Activated CD4-positive, alpha-beta T cell treated with anti-CD3 and anti-CD28 coated beads, Interleukin-2, amount 10 ng/mL, durations not matched to agents 7 days and 5 days (primary cell): ENCODE results near the gene AJAP1. TPM values are rescaled to one million over a fixed set of nuclear protein-coding genes. Genes with fewer than 3 reads are reported as not detected.

Experiments used
- CTCF ChIA-PET: fragments of 350-600 bp; sonication (Branson Sonifier 250); formaldehyde crosslinking; loops from one replicate; lab custom pipeline; 2021; ENCODE audit warnings: antibody characterized with exemption; lab: Charles Lee
- POLR2A ChIA-PET: fragments of 350-600 bp; sonication (Branson Sonifier 250); formaldehyde crosslinking; loops from one replicate; lab custom pipeline; 2021; ENCODE audit warnings: antibody characterized with exemption; lab: Charles Lee
- DNase-seq: peaks from one replicate; pipeline ENCODE4 v3.0.0-alpha.2; 2020
- H3K27ac Mint-ChIP-seq: one replicate; pipeline ENCODE4 v1.8.0; 2021; ENCODE audit warnings: mild to moderate bottlenecking, moderate library complexity, mixed read lengths
- H3K27me3 Mint-ChIP-seq: one replicate; pipeline ENCODE4 v1.8.0; 2021; ENCODE audit warnings: mixed read lengths
- H3K36me3 Mint-ChIP-seq: one replicate; pipeline ENCODE4 v1.8.0; 2021; ENCODE audit warnings: low read depth, mixed read lengths
- H3K4me1 Mint-ChIP-seq: one replicate; pipeline ENCODE4 v1.8.0; 2021; ENCODE audit warnings: mixed read lengths
- H3K4me3 Mint-ChIP-seq: one replicate; pipeline ENCODE4 v1.8.0; 2021; ENCODE audit warnings: mild to moderate bottlenecking, moderate library complexity, mixed read lengths
- H3K9me3 Mint-ChIP-seq: one replicate; pipeline ENCODE4 v1.8.0; 2021; ENCODE audit warnings: mixed read lengths
- total RNA-seq, 2 experiments: library from RNA; stranded (reverse); gene quantifications; one replicate each; pipeline ENCODE4 v1.2.3, GENCODE V29; 2021

Gene AJAP1
- total RNA-seq, 2 experiments from 2014 or later = not detected

DNA sequence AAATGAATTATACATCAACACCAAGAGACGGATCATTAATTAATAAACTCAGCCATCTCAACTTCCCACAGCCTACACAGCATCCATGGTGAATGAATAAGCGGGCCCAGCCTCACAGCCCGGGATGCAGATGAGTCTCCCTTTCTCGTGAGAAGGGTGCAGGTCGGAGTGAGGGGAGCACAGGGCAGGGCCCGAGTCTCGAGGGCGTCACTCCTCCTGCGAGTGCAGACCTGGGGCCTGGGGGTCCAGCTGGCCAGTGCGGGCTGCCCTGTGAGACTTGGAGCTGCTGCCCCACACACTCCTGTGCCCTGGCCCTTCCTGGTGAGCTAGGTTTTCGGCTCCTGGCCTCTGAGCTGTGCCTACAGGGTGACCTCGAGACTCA, 74.7 kb downstream of the AJAP1 start:
- CTCF ChIA-PET = no interaction called here
- POLR2A ChIA-PET = no interaction called here
- Mint-ChIP-seq H3K4me1 (no peaks in the 10 kb centered on the region), H3K9me3 (no peaks in the 10 kb centered on the region), H3K27me3 (no peaks in the 10 kb centered on the region), H3K27ac (no peak overlapping the region), H3K36me3 (no peaks in the 10 kb centered on the region), H3K4me3 (no peak overlapping the region)
- no peak for DNase-seq

- H3K36me3 Mint-ChIP-seq = no peaks in the 10 kb centered on the region
- DNase-seq = no peak
- ChIA-PET POLR2A (no interaction called here), CTCF (no interaction called here)
- H3K9me3 Mint-ChIP-seq = no peaks in the 10 kb centered on the region
- H3K27me3 Mint-ChIP-seq = no peaks in the 10 kb centered on the region
- H3K4me1 Mint-ChIP-seq = no peaks in the 10 kb centered on the region
- H3K4me3 Mint-ChIP-seq = no peak overlapping the region
- H3K27ac Mint-ChIP-seq = no peak overlapping the region
Measured at GRCh38 chr1:4730078-4730477, 75.7 kb downstream of the AJAP1 start.

- no peak for DNase-seq
- no peak overlapping the region for H3K27ac Mint-ChIP-seq
- ChIA-PET POLR2A (no interaction called here), CTCF (no interaction called here)
- H3K4me1 Mint-ChIP-seq = no peaks in the 10 kb centered on the region
- H3K9me3 Mint-ChIP-seq = no peaks in the 10 kb centered on the region
- no peaks in the 10 kb centered on the region for H3K36me3 Mint-ChIP-seq
- no peak overlapping the region for H3K4me3 Mint-ChIP-seq
- H3K27me3 Mint-ChIP-seq = no peaks in the 10 kb centered on the region
Measured at GRCh38 chr1:4733446-4734177, 79.2 kb downstream of the AJAP1 start.

GRCh38 chr1:4734219-4734618, 79.8 kb downstream of the AJAP1 start:
- Mint-ChIP-seq H3K4me1 (no peaks in the 10 kb centered on the region), H3K36me3 (no peaks in the 10 kb centered on the region), H3K9me3 (no peaks in the 10 kb centered on the region), H3K27ac (no peak overlapping the region), H3K27me3 (no peaks in the 10 kb centered on the region), H3K4me3 (no peak overlapping the region)
- no peak for DNase-seq
- POLR2A ChIA-PET = no interaction called here
- CTCF ChIA-PET = no interaction called here

DNA sequence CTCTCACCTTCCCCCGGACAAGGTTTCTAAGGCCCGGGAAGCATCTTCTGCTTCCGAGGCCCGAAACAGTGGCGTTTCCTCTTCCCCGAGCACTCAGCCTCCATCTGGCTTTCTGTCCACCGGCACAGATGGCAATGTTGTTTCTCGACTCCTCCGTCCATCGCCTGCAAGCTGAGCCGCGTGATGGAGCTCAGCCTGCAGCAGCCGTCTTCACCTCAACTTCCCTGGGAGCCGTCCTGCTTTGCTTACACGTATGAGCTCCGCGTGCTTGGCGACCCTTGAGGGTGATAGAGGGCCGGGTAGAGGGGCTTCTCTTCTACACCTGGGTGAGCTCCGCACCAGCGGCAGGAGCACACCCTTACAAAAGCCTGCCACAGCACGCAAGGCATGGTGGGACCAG, 80.4 kb downstream of the AJAP1 start:
- no peaks in the 10 kb centered on the region for H3K27me3 Mint-ChIP-seq

DNA sequence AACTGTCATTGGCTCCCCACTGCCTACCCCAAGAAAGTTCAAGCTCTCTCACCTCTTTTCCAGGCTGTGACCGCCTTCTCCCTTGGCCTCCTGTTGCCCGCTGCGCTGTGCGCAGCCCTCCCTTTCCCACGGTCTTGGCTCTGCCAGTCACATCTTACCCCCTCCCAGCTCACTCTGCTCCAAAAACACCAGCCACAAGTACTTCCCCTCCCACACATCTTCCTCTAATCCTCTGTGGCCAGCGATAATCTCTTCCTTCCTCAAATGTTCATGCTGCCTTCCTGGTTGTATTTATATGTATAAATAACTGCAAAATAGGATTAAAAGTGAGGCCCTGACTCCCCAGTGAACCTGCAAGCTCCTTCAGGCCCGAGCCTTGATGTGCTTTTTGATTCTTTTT, 81.8 kb downstream of the AJAP1 start:
- ChIA-PET CTCF (no interaction called here), POLR2A (no interaction called here)
- H3K27ac Mint-ChIP-seq = no peak overlapping the region

More for the DNA sequence above, 80.4 kb downstream of the AJAP1 start:
- no peaks in the 10 kb centered on the region for H3K9me3 Mint-ChIP-seq
- H3K4me3 Mint-ChIP-seq = no peak overlapping the region
- ChIA-PET POLR2A (no interaction called here), CTCF (no interaction called here)
- H3K27ac Mint-ChIP-seq = no peak overlapping the region
- H3K4me1 Mint-ChIP-seq = no peaks in the 10 kb centered on the region
- no peak for DNase-seq
- no peaks in the 10 kb centered on the region for H3K36me3 Mint-ChIP-seq

GRCh38 chr1:4741876-4742423, 87.5 kb downstream of the AJAP1 start:
- CTCF ChIA-PET = no interaction called here
- no peaks in the 10 kb centered on the region for H3K4me1 Mint-ChIP-seq
- no peaks in the 10 kb centered on the region for H3K36me3 Mint-ChIP-seq

More for the DNA sequence above, 81.8 kb downstream of the AJAP1 start:
- DNase-seq = no peak
- Mint-ChIP-seq H3K36me3 (no peaks in the 10 kb centered on the region), H3K9me3 (no peaks in the 10 kb centered on the region), H3K4me3 (no peak overlapping the region), H3K4me1 (no peaks in the 10 kb centered on the region), H3K27me3 (no peaks in the 10 kb centered on the region)

DNA sequence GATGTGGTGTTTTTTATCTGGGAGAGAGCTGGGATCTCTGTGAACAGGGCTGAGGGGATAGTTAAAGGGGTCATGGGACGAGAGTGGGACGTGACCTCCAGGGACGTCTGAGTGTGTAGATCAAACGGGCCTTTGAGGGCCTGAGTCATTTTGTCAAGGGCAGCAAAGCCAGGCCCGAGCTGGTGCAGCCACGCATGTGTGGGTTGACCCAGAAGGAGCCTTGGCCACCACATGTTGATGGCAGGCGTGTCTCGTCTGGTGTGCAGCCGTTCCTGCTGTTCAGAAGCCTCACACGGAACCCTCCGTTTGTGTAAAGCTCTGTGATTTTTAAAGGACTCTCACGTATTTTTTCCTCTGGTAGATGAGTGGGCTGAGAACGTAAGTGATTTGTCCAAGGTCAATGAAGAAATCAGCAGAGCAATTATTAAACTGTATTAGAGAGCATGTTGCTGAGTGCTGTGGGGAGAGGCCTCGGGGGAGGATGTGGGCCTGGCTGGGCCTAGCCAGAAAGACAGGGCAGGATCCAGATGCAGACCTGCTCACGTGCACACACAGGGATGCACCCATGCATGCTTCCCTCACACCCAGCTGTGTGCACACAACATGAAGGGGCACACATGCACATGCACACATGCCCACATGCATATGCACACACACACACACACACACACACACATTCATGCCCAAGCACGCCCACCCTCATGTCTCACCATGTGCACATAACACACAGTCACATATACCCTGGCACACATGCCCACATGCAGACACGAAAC, 89.8 kb downstream of the AJAP1 start:
- CTCF ChIA-PET = no interaction called here
- Mint-ChIP-seq H3K27ac (no peak overlapping the region), H3K4me1 (no peaks in the 10 kb centered on the region), H3K27me3 (no peaks in the 10 kb centered on the region), H3K36me3 (no peaks in the 10 kb centered on the region), H3K9me3 (no peaks in the 10 kb centered on the region), H3K4me3 (no peak overlapping the region)
- DNase-seq = no peak
- POLR2A ChIA-PET = no interaction called here

More at GRCh38 chr1:4741876-4742423, 87.5 kb downstream of the AJAP1 start:
- DNase-seq = no peak
- H3K4me3 Mint-ChIP-seq = no peak overlapping the region
- POLR2A ChIA-PET = no interaction called here
- no peaks in the 10 kb centered on the region for H3K27me3 Mint-ChIP-seq
- H3K27ac Mint-ChIP-seq = no peak overlapping the region
- no peaks in the 10 kb centered on the region for H3K9me3 Mint-ChIP-seq

- no peak for DNase-seq
- Mint-ChIP-seq H3K4me3 (no peak overlapping the region), H3K4me1 (no peaks in the 10 kb centered on the region), H3K36me3 (no peaks in the 10 kb centered on the region), H3K27me3 (no peaks in the 10 kb centered on the region), H3K9me3 (no peaks in the 10 kb centered on the region), H3K27ac (no peak overlapping the region)
- POLR2A ChIA-PET = no interaction called here
- CTCF ChIA-PET = no interaction called here
Measured at GRCh38 chr1:4745560-4745959, 91.2 kb downstream of the AJAP1 start.

DNA sequence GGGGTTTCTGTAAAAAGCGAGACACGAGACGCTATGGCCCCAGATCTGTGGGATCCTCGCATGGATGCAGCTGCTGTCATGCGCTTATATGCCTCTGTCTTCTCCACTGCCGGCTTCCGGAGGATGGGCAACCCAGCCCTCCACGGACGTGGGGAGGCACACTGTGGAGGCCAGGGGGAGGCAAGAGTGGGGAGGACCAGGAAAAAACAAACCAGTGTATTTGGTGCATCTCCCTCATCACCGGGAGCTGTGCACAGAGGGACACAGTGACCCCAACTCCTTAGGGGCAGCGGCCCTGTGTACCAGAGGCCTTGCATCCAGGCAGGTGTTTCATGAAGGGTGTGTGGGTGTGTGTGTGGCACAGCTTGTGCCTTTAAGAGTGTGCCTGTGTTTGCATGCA, 95.0 kb downstream of the AJAP1 start:
- peaks cover 3% of the 10 kb centered on the region for H3K9me3 Mint-ChIP-seq
- POLR2A ChIA-PET = no interaction called here
- H3K36me3 Mint-ChIP-seq = no peaks in the 10 kb centered on the region
- no peaks in the 10 kb centered on the region for H3K4me1 Mint-ChIP-seq
- DNase-seq = no peak
- CTCF ChIA-PET = no interaction called here
- no peak overlapping the region for H3K27ac Mint-ChIP-seq
- H3K27me3 Mint-ChIP-seq = no peaks in the 10 kb centered on the region
- no peak overlapping the region for H3K4me3 Mint-ChIP-seq

- Mint-ChIP-seq H3K9me3 (peaks cover 3% of the 10 kb centered on the region), H3K4me3 (no peak overlapping the region), H3K4me1 (no peaks in the 10 kb centered on the region), H3K36me3 (no peaks in the 10 kb centered on the region), H3K27me3 (no peaks in the 10 kb centered on the region), H3K27ac (no peak overlapping the region)
- DNase-seq = no peak
- ChIA-PET POLR2A (no interaction called here), CTCF (no interaction called here)
Measured at GRCh38 chr1:4750177-4750576, 95.8 kb downstream of the AJAP1 start.

DNA sequence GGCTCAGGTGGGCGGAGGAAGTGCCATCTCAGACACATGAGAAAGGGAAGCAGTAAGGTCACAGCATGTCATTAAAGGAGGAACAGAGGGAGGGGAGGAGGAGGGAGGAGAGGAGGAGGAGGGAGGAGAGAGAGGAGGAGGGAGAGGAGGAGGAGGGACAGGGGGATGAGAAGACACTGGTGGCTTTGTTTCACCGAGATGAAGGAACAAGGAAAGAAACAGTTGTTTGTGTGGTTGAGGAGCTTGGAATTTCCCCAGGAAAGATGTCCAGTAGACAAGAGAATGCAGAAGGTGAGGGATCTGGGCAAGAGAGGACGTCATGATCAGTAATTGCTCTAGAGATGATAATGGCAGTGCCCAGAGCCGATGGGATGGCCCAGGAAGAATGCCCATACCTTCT, 97.7 kb downstream of the AJAP1 start:
- Mint-ChIP-seq H3K36me3 (no peaks in the 10 kb centered on the region), H3K9me3 (peaks cover 5% of the 10 kb centered on the region), H3K27ac (no peak overlapping the region), H3K27me3 (no peaks in the 10 kb centered on the region), H3K4me3 (no peak overlapping the region), H3K4me1 (no peaks in the 10 kb centered on the region)
- POLR2A ChIA-PET = no interaction called here
- no peak for DNase-seq
- CTCF ChIA-PET = no interaction called here

DNA sequence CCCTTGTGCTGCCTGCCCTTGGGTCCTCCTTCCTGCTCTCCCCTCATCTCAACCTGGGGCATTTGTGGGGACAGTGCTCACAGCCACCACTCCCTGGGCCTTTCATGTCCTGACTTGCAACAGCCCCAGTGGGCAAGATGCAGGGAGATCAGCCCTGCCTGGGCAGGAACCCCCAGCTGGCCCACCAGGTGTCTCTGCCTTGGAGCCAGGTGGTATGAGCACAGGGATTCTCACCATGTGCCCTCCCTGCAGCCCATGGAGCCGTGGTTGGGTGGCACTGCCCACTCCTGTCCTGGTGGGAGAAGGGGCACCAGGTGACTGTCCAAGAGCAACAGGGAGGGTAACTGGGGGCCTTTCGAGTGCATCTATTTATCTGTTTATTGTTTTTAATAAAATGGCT, 100.4 kb downstream of the AJAP1 start:
- no peaks in the 10 kb centered on the region for H3K36me3 Mint-ChIP-seq
- POLR2A ChIA-PET = no interaction called here
- H3K9me3 Mint-ChIP-seq = peaks cover 10% of the 10 kb centered on the region
- CTCF ChIA-PET = no interaction called here
- DNase-seq = no peak
- H3K4me3 Mint-ChIP-seq = no peak overlapping the region
- H3K27ac Mint-ChIP-seq = no peak overlapping the region
- no peaks in the 10 kb centered on the region for H3K4me1 Mint-ChIP-seq
- H3K27me3 Mint-ChIP-seq = no peaks in the 10 kb centered on the region
